ENCODE results near the gene SELENOV. TPM values are rescaled to one million over a fixed set of nuclear protein-coding genes. Genes with fewer than 3 reads are reported as not detected.
A peak's percentile ranks its signal among the peaks of the same experiment; 100 is the strongest.

Gene SELENOV
- total and polyA plus RNA-seq, 9 of the 15 experiments (the other 6 are each of a cell fraction or from before 2014, with no cell fraction given), result 0.04 to 0.09 (median 0.06) TPM; not detected in 4

DNA sequence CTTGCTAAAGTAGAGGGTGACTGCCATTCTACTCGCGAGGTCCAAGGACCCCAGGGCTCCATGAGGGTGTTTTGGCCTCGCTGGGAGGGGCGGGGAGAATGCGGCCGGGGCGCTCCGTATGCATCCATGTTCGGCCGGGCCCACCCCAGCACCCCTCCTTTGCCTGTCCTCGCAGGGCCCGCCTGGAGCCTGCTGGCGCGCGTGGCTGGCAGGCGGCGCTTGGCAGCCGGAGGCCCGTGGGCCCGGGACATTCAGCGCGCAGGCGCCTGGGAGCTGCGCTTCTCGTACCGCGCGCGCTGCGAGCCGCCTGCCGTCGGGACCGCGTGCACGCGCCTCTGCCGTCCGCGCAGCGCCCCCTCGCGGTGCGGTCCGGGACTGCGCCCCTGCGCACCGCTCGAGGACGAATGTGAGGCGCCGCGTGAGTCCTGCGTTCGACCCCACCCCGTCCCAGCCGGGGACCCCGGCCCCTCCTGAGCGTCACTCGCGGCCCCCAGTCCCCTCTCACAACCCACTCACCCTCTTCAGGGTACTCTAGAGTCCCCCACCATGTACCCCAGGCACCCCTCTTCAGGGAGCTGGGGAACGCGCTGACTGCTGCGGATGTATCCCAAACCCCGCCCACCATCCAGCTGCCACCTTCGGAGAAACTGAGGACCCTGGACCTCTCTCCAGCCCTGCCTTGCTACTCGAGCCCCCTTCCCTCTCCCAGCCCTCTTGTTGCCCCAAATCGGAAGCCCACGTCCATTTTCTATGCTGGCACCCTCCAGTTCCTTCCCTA, 12.1 kb upstream of the SELENOV start (continued):
- TF ChIP-seq RBFOX2 (IDR thresholded peaks at IDR 0.05; ENCODE audit: low read depth, low read length) (peak; percentile 63; the same call in 1 of the 2 replicates), XRCC3 (IDR thresholded peaks at IDR 0.05) (no peak), MED1 (CRISPR knock-in tag; IDR thresholded peaks at IDR 0.05; ENCODE audit: borderline replicate concordance) (peak; percentile 98; the same call in 1 of the 2 replicates), JUND (IDR thresholded peaks at IDR 0.05; ENCODE audit: borderline replicate concordance, low read depth, low read length) (no peak; the same call in 1 of the 2 replicates), JUND (tag; IDR thresholded peaks at IDR 0.05; ENCODE audit: borderline replicate concordance, low read depth, low read length) (peak; percentile 31; the same call in 1 of the 3 replicates), ZFP30 (CRISPR knock-in tag; IDR thresholded peaks at IDR 0.05; ENCODE audit: borderline replicate concordance) (no peak), PRPF4 (IDR thresholded peaks at IDR 0.05; ENCODE audit: insufficient read depth, low read depth, low read length, poor library complexity, severe bottlenecking) (no peak), CC2D1A (IDR thresholded peaks at IDR 0.05) (no peak), ZFPM2 (CRISPR knock-in tag; IDR thresholded peaks at IDR 0.05) (no peak), ZNF224 (CRISPR knock-in tag; IDR thresholded peaks at IDR 0.05) (peak; percentile 97), PTTG1 (tag; IDR thresholded peaks at IDR 0.05; ENCODE audit: low read depth) (no peak), STAG1 (CRISPR knock-in tag; IDR thresholded peaks at IDR 0.05; ENCODE audit: borderline replicate concordance) (peak; percentile 88), ARNT (IDR thresholded peaks at IDR 0.05) (no peak), ATF1 (CRISPR knock-in tag; IDR thresholded peaks at IDR 0.05) (no peak), ATF1 (tag; IDR thresholded peaks at IDR 0.05) (peak; percentile 48), U2AF1 (optimal IDR thresholded peaks at IDR 0.05; ENCODE audit: low read depth, low read length) (no peak), PHB (CRISPR knock-in tag; IDR thresholded peaks at IDR 0.05) (no peak), CEBPB (tag; IDR thresholded peaks at IDR 0.05) (no peak), ZNF717 (CRISPR knock-in tag; IDR thresholded peaks at IDR 0.05) (no peak), KLF13 (tag; IDR thresholded peaks at IDR 0.05; ENCODE audit: borderline replicate concordance, low read depth) (no peak)
- TF ChIP-seq, protein P1, sequence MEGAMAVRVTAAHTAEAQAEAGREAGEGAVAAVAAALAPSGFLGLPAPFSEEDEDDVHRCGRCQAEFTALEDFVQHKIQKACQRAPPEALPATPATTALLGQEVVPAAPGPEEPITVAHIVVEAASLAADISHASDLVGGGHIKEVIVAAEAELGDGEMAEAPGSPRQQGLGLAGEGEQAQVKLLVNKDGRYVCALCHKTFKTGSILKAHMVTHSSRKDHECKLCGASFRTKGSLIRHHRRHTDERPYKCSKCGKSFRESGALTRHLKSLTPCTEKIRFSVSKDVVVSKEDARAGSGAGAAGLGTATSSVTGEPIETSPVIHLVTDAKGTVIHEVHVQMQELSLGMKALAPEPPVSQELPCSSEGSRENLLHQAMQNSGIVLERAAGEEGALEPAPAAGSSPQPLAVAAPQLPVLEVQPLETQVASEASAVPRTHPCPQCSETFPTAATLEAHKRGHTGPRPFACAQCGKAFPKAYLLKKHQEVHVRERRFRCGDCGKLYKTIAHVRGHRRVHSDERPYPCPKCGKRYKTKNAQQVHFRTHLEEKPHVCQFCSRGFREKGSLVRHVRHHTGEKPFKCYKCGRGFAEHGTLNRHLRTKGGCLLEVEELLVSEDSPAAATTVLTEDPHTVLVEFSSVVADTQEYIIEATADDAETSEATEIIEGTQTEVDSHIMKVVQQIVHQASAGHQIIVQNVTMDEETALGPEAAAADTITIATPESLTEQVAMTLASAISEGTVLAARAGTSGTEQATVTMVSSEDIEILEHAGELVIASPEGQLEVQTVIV (CRISPR knock-in tag; IDR thresholded peaks at IDR 0.05; ENCODE audit: borderline replicate concordance), result no peak
- TF ChIP-seq, protein P2, sequence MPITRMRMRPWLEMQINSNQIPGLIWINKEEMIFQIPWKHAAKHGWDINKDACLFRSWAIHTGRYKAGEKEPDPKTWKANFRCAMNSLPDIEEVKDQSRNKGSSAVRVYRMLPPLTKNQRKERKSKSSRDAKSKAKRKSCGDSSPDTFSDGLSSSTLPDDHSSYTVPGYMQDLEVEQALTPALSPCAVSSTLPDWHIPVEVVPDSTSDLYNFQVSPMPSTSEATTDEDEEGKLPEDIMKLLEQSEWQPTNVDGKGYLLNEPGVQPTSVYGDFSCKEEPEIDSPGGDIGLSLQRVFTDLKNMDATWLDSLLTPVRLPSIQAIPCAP (CRISPR knock-in tag; IDR thresholded peaks at IDR 0.05; ENCODE audit: borderline replicate concordance), result peak; percentile 95; the same call in 1 of the 2 replicates
- TF ChIP-seq, protein P3, sequence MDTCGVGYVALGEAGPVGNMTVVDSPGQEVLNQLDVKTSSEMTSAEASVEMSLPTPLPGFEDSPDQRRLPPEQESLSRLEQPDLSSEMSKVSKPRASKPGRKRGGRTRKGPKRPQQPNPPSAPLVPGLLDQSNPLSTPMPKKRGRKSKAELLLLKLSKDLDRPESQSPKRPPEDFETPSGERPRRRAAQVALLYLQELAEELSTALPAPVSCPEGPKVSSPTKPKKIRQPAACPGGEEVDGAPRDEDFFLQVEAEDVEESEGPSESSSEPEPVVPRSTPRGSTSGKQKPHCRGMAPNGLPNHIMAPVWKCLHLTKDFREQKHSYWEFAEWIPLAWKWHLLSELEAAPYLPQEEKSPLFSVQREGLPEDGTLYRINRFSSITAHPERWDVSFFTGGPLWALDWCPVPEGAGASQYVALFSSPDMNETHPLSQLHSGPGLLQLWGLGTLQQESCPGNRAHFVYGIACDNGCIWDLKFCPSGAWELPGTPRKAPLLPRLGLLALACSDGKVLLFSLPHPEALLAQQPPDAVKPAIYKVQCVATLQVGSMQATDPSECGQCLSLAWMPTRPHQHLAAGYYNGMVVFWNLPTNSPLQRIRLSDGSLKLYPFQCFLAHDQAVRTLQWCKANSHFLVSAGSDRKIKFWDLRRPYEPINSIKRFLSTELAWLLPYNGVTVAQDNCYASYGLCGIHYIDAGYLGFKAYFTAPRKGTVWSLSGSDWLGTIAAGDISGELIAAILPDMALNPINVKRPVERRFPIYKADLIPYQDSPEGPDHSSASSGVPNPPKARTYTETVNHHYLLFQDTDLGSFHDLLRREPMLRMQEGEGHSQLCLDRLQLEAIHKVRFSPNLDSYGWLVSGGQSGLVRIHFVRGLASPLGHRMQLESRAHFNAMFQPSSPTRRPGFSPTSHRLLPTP (IDR thresholded peaks at IDR 0.05; ENCODE audit: borderline replicate concordance, extremely low read depth, insufficient read length), result no peak

All from K562 (cell line).